Neural crest cell (in vitro differentiated cells): ENCODE results near the gene OR8K1. TPM values are rescaled to one million over a fixed set of nuclear protein-coding genes. Genes with fewer than 3 reads are reported as not detected.

Source experiments
- DNase-seq: peaks from one replicate; pipeline ENCODE4 v3.0.0; 2021; ENCODE audit warnings: low read depth, mixed read lengths, low spot score
- H3K27ac Mint-ChIP-seq: one replicate; pipeline ENCODE4 v1.8.0; 2021; ENCODE audit warnings: mild to moderate bottlenecking, mixed read lengths; ENCODE audit not compliant: unreplicated experiment
- H3K27me3 Mint-ChIP-seq: 2 replicates; pipeline ENCODE4 v1.8.0; 2021; ENCODE audit warnings: low read depth, mild to moderate bottlenecking, mixed read lengths
- H3K36me3 Mint-ChIP-seq: 2 replicates; pipeline ENCODE4 v1.8.0; 2021; ENCODE audit warnings: low read depth, mild to moderate bottlenecking, mixed read lengths
- H3K4me1 Mint-ChIP-seq: 2 replicates; pipeline ENCODE4 v1.8.0; 2021; ENCODE audit warnings: mixed read lengths
- H3K4me3 Mint-ChIP-seq: one replicate; pipeline ENCODE4 v1.8.0; 2021; ENCODE audit warnings: mild to moderate bottlenecking, mixed read lengths
- H3K9me3 Mint-ChIP-seq: 2 replicates; pipeline ENCODE4 v1.8.0; 2021; ENCODE audit warnings: mixed read lengths
- total RNA-seq: library from RNA; stranded (reverse); gene quantifications from 2 replicates; pipeline ENCODE4 v1.2.1, GENCODE V29; 2021
- TF ChIP-seq, protein P1 (sequence below): fragments of 200-600 bp; sonication (generic); conservative IDR thresholded peaks from 2 replicates; pipeline ENCODE4 v1.5.0; 2021; ENCODE audit warnings: antibody characterized with exemption, mild to moderate bottlenecking

OR8K1 gene
- total RNA-seq, 1 donor from 2014 or later, result not detected

DNA sequence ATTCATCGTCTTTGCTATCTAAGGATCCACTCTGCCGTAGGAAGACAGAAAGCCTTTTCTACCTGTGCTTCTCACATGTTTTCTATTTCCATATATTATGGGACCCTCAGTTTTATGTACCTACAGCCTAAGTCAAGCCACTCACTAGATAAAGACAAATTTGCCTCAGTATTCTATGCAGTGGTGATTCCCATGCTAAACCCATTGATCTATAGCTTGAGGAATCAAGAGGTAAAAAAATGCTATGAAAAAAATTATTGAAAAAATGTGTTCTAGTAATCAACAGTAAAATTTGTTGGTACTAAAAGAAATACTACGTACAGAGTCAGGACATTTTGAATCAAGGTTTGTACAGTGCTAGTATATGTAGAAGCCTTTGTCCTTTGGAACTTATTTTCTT is 48.5 kb downstream of the OR8K1 start:
- no peak overlapping the region for H3K27ac Mint-ChIP-seq
- H3K9me3 Mint-ChIP-seq, result no peaks in the 10 kb centered on the region
- DNase-seq, result no peak
- no peaks in the 10 kb centered on the region for H3K27me3 Mint-ChIP-seq
- H3K4me3 Mint-ChIP-seq, result no peak overlapping the region
- TF ChIP-seq, protein P1, sequence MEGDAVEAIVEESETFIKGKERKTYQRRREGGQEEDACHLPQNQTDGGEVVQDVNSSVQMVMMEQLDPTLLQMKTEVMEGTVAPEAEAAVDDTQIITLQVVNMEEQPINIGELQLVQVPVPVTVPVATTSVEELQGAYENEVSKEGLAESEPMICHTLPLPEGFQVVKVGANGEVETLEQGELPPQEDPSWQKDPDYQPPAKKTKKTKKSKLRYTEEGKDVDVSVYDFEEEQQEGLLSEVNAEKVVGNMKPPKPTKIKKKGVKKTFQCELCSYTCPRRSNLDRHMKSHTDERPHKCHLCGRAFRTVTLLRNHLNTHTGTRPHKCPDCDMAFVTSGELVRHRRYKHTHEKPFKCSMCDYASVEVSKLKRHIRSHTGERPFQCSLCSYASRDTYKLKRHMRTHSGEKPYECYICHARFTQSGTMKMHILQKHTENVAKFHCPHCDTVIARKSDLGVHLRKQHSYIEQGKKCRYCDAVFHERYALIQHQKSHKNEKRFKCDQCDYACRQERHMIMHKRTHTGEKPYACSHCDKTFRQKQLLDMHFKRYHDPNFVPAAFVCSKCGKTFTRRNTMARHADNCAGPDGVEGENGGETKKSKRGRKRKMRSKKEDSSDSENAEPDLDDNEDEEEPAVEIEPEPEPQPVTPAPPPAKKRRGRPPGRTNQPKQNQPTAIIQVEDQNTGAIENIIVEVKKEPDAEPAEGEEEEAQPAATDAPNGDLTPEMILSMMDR, result no peak
- no peaks in the 10 kb centered on the region for H3K4me1 Mint-ChIP-seq
- no peaks in the 10 kb centered on the region for H3K36me3 Mint-ChIP-seq

GRCh38 chr11:56396047-56396446 is 50.2 kb downstream of the OR8K1 start:
- DNase-seq, result no peak
- Mint-ChIP-seq H3K27me3 (no peaks in the 10 kb centered on the region), H3K9me3 (no peaks in the 10 kb centered on the region), H3K4me1 (no peaks in the 10 kb centered on the region), H3K4me3 (no peak overlapping the region), H3K36me3 (no peaks in the 10 kb centered on the region), H3K27ac (no peak overlapping the region)
- TF ChIP-seq, protein P1, result no peak

Other genes with a start within 250 kb of the OR8K1 start
- not detected in 2 replicates for gene OR8H2, start 242.4 kb upstream of the OR8K1 start, total RNA-seq
- gene OR8H3, start 223.7 kb upstream of the OR8K1 start, total RNA-seq, result not detected in 2 replicates
- gene OR8J3, start 205.8 kb upstream of the OR8K1 start, total RNA-seq, result not detected in 2 replicates
- not detected in 2 replicates for gene OR8K5, start 185.7 kb upstream of the OR8K1 start, total RNA-seq
- not detected in 2 replicates for gene OR5J2, start 169.4 kb upstream of the OR8K1 start, total RNA-seq
- gene OR5T2, start 111.8 kb upstream of the OR8K1 start, total RNA-seq, result not detected in 2 replicates
- gene OR5T3, start 93.8 kb upstream of the OR8K1 start, total RNA-seq, result not detected in 2 replicates
- not detected in 2 replicates for gene OR5T1, start 71.9 kb upstream of the OR8K1 start, total RNA-seq
- gene OR8H1, start 53.8 kb upstream of the OR8K1 start, total RNA-seq, result not detected in 2 replicates
- not detected in 2 replicates for gene OR8K3, start 30.9 kb upstream of the OR8K1 start, total RNA-seq
- not detected in 2 replicates for gene OR8J1, start 8.3 kb downstream of the OR8K1 start, total RNA-seq
- not detected in 2 replicates for gene OR8U1, start 29.6 kb downstream of the OR8K1 start, total RNA-seq
- gene OR5AL1, start 66.7 kb downstream of the OR8K1 start, total RNA-seq, result not detected in 2 replicates
- gene OR5M3, start 127.3 kb downstream of the OR8K1 start, total RNA-seq, result not detected in 2 replicates
- gene OR5M8, start 145.3 kb downstream of the OR8K1 start, total RNA-seq, result not detected in 2 replicates
- gene OR5M11, start 197.2 kb downstream of the OR8K1 start, total RNA-seq, result not detected in 2 replicates
- gene OR5M10, start 231.7 kb downstream of the OR8K1 start, total RNA-seq, result not detected in 2 replicates